ENCODE results near the gene AOAH. TPM values are rescaled to one million over a fixed set of nuclear protein-coding genes. Genes with fewer than 3 reads are reported as not detected.

The AOAH gene
- polyA plus RNA-seq, 4 donors = 2.3 to 3.4 (median 2.8) TPM

DNA sequence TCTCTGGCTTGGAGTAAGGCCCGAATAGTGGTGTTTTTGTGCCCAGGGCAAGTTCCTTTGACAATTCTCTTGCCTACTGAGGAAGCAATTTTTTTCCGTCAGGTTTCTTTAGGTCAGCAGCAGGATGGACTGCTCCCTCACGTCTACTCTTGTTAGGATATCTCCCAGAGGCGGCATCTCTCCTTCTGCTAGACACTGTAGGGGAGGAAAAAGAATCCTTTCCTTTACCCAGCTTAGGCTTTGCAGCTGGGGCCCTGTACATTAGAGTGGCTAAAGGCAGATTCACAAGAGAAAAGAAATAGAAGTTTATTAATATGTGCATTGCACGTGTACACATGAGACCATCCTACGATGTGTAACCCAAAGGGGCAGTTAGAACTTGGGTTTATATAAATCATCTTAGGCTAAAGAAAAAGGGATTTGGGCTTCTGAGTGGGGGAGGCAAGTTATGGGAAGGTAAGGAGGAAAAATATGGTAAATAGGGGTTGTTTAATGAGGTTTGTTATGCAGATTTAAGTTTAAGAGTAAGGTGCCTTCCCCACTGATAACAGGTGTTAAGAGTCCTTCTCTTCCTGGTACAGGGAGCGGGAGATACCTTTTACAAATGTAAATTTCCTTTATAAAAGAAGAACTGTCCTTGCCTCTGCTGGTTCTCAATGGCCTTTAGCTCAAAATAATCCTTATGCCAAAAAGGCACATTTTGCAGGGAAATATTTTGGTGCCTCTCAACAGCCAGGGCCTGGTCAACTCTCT, 156.4 kb downstream of the AOAH start:
- DNase-seq (ENCODE audit: low read depth in 4 of 4, low spot score in 2 of 4) = no peak

GRCh38 chr7:36565792-36566356, 158.4 kb downstream of the AOAH start:
- no peak for DNase-seq (ENCODE audit: low read depth in 4 of 4, low spot score in 2 of 4)

GRCh38 chr7:36564489-36564888, 159.8 kb downstream of the AOAH start:
- no peak for DNase-seq (ENCODE audit: low read depth in 4 of 4, low spot score in 2 of 4)

- no peak for DNase-seq (ENCODE audit: low read depth in 4 of 4, low spot score in 2 of 4)
Observed at GRCh38 chr7:36563706-36564327, 160.5 kb downstream of the AOAH start.

- DNase-seq (ENCODE audit: low read depth in 4 of 4, low spot score in 2 of 4) = no peak
Observed at GRCh38 chr7:36562121-36562520, 162.2 kb downstream of the AOAH start.

- no peak for DNase-seq (ENCODE audit: low read depth in 4 of 4, low spot score in 2 of 4)
Observed at GRCh38 chr7:36549029-36549428, 175.3 kb downstream of the AOAH start.

GRCh38 chr7:36547416-36547815, 176.9 kb downstream of the AOAH start:
- peak in 1 of 4 donors; percentile 0 for DNase-seq (ENCODE audit: low read depth in 4 of 4, low spot score in 2 of 4)

DNA sequence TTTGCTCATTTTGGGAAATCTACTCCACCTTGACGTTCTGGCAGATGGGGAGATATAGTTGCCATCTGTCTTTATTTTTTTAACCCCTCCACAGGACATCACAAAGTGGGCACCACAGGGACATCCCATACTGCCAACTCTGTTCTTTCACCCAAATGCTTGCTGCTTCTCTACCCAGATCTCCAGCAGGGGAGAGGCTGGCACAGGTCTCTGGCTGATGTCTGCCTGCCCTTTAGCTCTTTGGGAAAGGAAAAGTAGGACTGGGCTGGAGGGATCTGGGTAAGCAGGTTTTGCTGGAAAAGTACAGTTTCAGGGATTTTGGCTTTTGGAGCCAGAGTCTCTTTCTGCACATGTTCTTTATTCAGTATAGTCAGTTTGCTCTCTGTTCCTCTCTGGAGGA, 178.0 kb downstream of the AOAH start:
- no peak for DNase-seq (ENCODE audit: low read depth in 4 of 4, low spot score in 2 of 4)

- no peak for DNase-seq (ENCODE audit: low read depth in 4 of 4, low spot score in 2 of 4)
Observed at GRCh38 chr7:36545291-36545690, 179.0 kb downstream of the AOAH start.

DNA sequence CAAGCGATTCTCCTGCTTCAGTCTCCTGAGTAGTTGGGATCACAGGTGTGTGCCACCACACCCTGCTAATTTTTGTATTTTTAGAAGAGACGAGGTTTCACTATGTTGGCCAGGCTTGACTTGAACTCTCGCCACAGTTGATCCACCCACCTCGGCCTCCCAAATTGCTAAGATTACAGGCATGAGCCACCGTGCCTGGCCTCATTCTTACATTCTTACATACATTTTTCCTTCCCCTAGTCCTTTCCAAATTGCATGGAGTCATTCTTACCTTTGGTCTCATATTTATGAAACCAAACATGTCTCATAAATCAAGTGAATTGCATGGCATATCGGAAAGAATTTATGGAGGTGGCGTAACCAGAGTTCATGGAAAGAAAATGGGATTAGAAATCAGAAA, 186.2 kb downstream of the AOAH start:
- no peak for DNase-seq (ENCODE audit: low read depth in 4 of 4, low spot score in 2 of 4)

DNA sequence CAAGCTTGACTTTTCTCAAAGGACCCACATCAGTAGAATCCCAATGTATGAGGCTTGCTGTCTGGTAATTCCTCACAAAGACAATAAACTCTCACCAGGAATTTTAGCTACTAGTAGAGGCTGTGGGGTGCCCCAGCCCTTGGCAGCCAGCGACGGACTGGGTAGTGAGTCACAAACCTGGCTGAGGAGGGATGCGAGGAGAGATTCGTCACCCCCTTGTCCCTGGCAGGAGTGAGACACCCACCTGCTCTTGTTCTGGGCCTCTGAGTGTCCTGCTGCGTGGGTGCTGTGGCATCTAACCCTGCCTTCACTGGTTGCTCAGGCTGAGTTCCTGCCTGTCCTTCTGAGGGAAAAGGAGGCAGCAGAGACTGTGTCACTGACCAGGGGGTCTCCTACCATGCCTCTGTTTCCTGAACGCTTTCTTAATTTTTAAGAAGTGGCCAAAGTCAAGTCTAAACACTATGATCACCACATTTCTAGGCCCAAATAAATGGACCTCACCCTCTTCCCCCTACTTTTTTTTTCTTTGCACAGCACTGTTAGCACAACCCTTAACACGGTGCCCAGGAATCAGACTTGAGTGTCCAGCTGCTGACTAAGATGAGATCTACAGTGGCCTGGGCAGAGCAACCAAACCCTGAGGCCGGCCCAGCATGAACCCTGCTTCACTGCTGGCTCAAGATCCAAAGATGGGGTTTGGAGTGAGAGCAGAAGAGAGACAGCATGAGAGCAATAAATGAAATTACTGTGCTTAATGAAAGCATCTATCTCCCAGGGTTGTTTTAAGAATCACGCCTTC, 188.2 kb downstream of the AOAH start:
- no peak for DNase-seq (ENCODE audit: low read depth in 4 of 4, low spot score in 2 of 4)

DNA sequence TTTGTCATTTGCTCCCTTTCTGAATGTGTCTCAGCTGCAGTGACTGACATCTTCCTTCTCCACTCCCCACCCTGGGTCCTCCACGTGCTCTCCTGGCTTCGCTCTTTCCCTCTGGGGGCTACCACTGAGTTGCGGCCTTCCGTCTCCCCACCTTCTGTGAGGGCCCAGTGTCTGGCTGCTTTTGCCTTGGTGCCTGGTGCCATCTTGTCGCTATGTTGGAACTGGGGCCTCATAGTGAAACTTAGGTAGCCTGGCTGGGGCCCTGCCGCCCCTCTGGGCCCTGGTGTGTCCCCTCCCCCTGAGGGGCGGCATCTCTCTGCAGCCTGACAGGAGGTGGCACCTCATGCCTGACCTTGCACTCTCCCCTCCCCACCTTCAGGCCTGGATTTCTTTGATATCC, 190.6 kb downstream of the AOAH start:
- no peak for DNase-seq (ENCODE audit: low read depth in 4 of 4, low spot score in 2 of 4)

- no peak for DNase-seq (ENCODE audit: low read depth in 4 of 4, low spot score in 2 of 4)
Observed at GRCh38 chr7:36532981-36533499, 191.3 kb downstream of the AOAH start.

DNA sequence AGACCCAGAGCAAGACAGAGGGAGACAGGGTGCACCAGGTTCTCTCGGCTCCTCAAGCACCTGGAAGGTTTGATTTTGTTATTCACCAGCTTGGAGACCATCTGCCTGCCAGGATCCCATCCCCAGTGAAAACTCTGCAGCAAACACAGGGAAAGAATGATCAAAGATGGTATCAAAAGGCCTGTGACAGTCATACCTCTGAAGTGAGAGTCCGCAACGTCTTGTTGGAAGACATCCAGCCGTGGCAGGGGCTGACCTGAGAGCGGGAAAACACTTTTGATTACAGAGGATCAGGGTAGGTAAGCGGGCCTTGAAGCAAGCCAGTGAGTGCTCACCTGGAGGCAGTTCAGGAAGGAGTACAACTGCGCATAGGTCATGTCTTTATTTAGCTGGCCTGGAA, 192.3 kb downstream of the AOAH start:
- no peak for DNase-seq (ENCODE audit: low read depth in 4 of 4, low spot score in 2 of 4)

GRCh38 chr7:36530456-36530855, 193.8 kb downstream of the AOAH start:
- no peak for DNase-seq (ENCODE audit: low read depth in 4 of 4, low spot score in 2 of 4)

DNA sequence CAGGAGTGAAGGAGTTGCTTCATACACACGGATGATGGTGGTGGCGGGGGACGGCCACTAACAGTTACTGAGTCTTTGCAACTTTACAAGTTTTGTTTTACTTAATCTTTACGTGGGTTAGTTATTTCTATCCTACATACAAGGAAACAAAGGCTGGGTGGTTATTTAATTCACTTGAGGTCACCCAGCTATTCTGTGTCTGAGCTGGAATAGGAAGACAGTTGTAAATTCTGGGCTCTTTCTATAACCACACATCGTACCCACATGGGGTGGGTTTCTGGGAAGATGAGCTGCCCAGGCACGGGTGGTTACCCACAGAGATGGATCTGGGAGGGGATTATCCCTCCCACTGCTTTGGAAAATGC, 196.8 kb downstream of the AOAH start:
- no peak for DNase-seq (ENCODE audit: low read depth in 4 of 4, low spot score in 2 of 4)

- DNase-seq (ENCODE audit: low read depth in 4 of 4, low spot score in 2 of 4) = no peak
Observed at GRCh38 chr7:36526863-36527548, 197.3 kb downstream of the AOAH start.

DNA sequence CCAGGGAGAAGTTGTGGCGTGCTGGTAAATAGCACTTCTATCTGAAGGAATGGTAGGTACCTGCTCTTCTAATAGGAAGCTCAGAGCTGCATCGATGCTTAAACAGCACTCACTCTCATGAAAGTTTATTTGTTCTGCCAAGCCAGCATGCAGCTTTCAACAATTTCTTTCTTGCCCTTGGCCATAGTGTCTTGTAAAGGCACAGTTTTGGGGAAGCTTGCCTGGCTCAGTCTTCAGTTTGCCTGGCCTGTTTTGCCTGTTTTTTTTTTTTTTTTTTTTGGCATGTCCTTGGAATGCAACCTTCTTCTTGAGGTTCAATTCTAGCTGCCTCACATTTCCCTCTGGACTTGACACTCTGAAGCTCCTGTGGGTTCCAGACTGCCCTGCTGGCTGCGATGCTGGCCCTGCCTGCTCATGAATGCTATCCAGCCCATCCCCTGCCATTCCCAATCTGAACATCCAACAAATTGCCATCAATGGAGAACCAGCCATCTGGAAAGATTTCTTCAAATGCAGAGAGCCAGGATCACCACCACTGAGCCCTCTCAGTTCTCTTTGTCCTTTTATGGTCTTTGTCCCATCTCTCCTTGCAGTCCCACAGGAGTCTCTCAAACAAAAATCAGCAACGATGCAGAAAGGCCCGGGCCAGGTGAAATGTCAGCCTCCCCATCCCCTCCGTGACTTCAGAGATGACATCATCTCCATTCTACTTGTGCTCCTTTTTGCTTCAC, 200.8 kb downstream of the AOAH start:
- DNase-seq (ENCODE audit: low read depth in 4 of 4, low spot score in 2 of 4) = no peak

- no peak for DNase-seq (ENCODE audit: low read depth in 4 of 4, low spot score in 2 of 4)
Observed at GRCh38 chr7:36522453-36523007, 201.8 kb downstream of the AOAH start.

DNA sequence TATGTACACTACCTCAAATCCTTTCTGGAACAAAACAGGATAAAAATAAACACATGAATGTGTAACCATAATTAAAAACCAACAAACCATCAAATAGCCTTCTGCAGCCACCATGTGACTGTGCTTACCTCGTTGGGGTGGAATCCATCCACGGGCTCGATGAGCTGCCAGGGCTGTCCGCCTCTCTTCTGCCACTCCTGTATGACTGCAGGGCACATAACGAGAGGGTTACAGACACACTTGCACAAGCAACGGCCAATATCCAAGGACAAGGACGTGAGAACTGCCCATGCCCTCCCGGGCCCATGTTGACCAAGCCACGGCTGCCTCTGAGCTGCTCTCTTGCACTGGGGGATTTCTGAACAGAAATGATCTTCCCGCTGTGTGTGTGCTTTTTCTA, 202.4 kb downstream of the AOAH start:
- DNase-seq (ENCODE audit: low read depth in 4 of 4, low spot score in 2 of 4) = no peak

Measured in left renal cortex interstitium (tissue), 4 donors.